K562 (cell line): Measurements from ENCODE around the gene TMEM222. TPM values are rescaled to one million over a fixed set of nuclear protein-coding genes. Genes with fewer than 3 reads are reported as not detected.

ENCODE experiments used
- BCOR ChIP-seq: fragments of 450-650 bp; IDR thresholded peaks from 2 replicates; pipeline ENCODE4 v1.6.1; 2016
- CBX1 ChIP-seq: sonication (generic); IDR thresholded peaks from 2 replicates; pipeline ENCODE4 v1.6.1; 2016; ENCODE audit warnings: antibody characterized with exemption, low read depth, mild to moderate bottlenecking
- CBX2 ChIP-seq: fragments of 200-600 bp; sonication (generic); IDR thresholded peaks from one replicate; pipeline ENCODE4 v1.6.1; 2012; ENCODE audit warnings: mild to moderate bottlenecking, low read length, inconsistent platforms; ENCODE audit not compliant: insufficient read depth, poor library complexity, severe bottlenecking
- GATAD2B ChIP-seq: fragments of 450-650 bp; IDR thresholded peaks from 2 replicates; pipeline ENCODE4 v1.6.1; 2017; ENCODE audit warnings: mild to moderate bottlenecking, borderline replicate concordance
- NCOA2 ChIP-seq, 2 experiments: fragments of 450-650 bp; IDR thresholded peaks; 2 replicates each; pipeline ENCODE4 v1.6.1; 2018; ENCODE audit warnings: mild to moderate bottlenecking in 2 of 2, moderate library complexity in 1 of 2; ENCODE audit not compliant: partially characterized antibody in 2 of 2
- PHF21A ChIP-seq: fragments of 450-650 bp; IDR thresholded peaks from 2 replicates; pipeline ENCODE4 v1.6.1; 2017; ENCODE audit warnings: low read depth, borderline replicate concordance
- RHOXF2B ChIP-seq: fragments of 250-450 bp; sonication (Bioruptor Pico); conservative IDR thresholded peaks from 2 replicates; pipeline ENCODE4 v1.5.1; 2021
- SIN3B ChIP-seq: fragments of 450-650 bp; IDR thresholded peaks from 2 replicates; pipeline ENCODE4 v1.6.1; 2017; ENCODE audit warnings: low read depth, mild to moderate bottlenecking, moderate library complexity
- ZEB2 ChIP-seq: fragments of 450-650 bp; IDR thresholded peaks from 2 replicates; pipeline ENCODE4 v1.6.1; 2016
- polyA plus RNA-seq, 8 experiments: library from polyadenylated mRNA; depleted of rRNA in 4 of 8; stranded (reverse) in 5 of 8; unstranded in 3 of 8; fragments of >200 nt; fragmentation: Nextera tagmentation in 2 of 8; fragmentation: Illumina TruSeq in 1 of 8; extraction: Ambion mirVana in 2 of 8; extraction: Trizol in 1 of 8; gene quantifications; 2 replicates each; pipeline versions ENCODE4 v1.2.1 to v1.2.3, GENCODE V29; 2011 to 2014; ENCODE audit warnings: inconsistent platforms in 1 of 8, missing spikeins in 1 of 8
- total RNA-seq, 7 experiments: library from RNA; depleted of rRNA in 6 of 7; stranded (reverse); fragments of >200 nt in 6 of 7; fragmentation: Illumina TruSeq in 2 of 7; extraction: Trizol in 2 of 7; gene quantifications; 2 replicates each; pipeline versions ENCODE4 v1.2.1 to v1.2.3, GENCODE V29; 2011 to 2021; ENCODE audit warnings: low replicate concordance in 1 of 7
- TF ChIP-seq, protein P1 (sequence below): IDR thresholded peaks from 2 replicates; pipeline ENCODE4 v1.6.1; 2012; ENCODE audit warnings: low read depth, low read length, improper control_type of control experiment, borderline replicate concordance
- TF ChIP-seq, protein P2 (sequence below): fragments of 450-650 bp; IDR thresholded peaks from 2 replicates; pipeline ENCODE4 v1.6.1; 2018; ENCODE audit not compliant: partially characterized antibody
- TF ChIP-seq, protein P3 (sequence below): sonication (generic); formaldehyde crosslinking; IDR thresholded peaks from 2 replicates; pipeline ENCODE4 v1.8.0; 2022; ENCODE audit warnings: mild to moderate bottlenecking, missing genetic modification reagents
- TF ChIP-seq, protein P4 (sequence below): sonication (generic); formaldehyde crosslinking; IDR thresholded peaks from 2 replicates; pipeline ENCODE4 v1.8.1; 2023; ENCODE audit warnings: mild to moderate bottlenecking, missing genetic modification reagents
- TF ChIP-seq, protein P5 (sequence below), 2 experiments: IDR thresholded peaks in 1 of 2; conservative IDR thresholded peaks in 1 of 2; 2 replicates each; pipeline ENCODE4 v1.6.1; 2016; ENCODE audit warnings: low read depth in 2 of 2, mild to moderate bottlenecking in 1 of 2, missing compliant biosample characterization in 1 of 2, missing genetic modification characterization in 1 of 2, moderate library complexity in 1 of 2

Gene TMEM222
- total and polyA plus RNA-seq, 9 of the 15 experiments (the other 6 are each of a cell fraction or from before 2014, with no cell fraction given): 6.9 to 48.0 (median 32.8) TPM

DNA sequence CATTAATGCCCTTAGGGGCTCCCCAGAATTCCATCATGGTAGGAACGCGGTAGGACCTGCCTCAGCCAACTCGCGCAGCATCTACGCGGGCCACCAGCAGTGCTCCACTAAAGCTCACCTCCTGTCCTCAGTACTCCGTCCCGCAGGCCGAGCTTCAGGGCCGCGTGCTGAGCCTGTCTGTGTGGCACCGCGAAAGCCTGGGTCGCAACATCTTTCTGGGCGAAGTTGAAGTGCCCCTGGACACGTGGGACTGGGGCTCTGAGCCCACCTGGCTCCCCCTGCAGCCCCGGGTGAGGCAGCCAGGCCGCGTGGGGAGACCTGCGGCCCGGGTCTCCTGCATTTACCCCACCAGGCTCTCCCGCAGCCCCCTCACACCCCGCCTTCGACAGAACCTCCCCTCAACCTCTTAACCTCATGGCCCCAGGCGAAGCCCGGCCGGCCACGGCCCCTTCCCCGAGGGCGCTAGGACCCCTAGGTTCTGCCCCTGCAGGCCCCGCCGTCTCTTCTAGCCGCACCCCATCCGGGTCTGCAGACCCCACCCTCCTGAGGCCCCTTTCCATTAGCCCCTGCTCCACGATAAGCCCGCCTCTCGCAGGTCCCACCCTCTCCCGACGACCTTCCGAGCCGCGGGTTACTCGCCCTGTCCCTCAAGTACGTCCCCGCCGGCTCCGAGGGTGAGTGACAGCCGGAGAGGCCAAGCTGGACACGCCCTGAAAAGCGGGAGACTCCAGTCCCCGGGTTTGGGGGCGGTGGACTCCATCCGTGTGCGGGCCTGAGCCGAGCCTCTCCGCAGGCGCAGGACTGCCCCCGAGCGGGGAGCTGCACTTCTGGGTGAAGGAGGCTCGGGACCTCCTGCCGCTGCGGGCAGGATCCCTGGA lies 28.9 kb downstream of the TMEM222 start (continued):
- TF ChIP-seq GATAD2B (no peak), CBX2 (no peak), RHOXF2B (no peak), CBX1 (no peak), BCOR (no peak), PHF21A (no peak), SIN3B (no peak), NCOA2 (IDR thresholded peaks at IDR 0.05; ENCODE audit: partially characterized antibody in 2 of 2) (no peak), ZEB2 (no peak)
- TF ChIP-seq, protein P1, sequence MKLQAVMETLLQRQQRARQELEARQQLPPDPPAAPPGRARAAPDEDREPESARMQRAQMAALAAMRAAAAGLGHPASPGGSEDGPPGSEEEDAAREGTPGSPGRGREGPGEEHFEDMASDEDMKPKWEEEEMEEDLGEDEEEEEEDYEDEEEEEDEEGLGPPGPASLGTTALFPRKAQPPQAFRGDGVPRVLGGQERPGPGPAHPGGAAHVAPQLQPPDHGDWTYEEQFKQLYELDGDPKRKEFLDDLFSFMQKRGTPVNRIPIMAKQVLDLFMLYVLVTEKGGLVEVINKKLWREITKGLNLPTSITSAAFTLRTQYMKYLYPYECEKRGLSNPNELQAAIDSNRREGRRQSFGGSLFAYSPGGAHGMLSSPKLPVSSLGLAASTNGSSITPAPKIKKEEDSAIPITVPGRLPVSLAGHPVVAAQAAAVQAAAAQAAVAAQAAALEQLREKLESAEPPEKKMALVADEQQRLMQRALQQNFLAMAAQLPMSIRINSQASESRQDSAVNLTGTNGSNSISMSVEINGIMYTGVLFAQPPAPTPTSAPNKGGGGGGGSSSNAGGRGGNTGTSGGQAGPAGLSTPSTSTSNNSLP: no peak
- TF ChIP-seq, protein P2, sequence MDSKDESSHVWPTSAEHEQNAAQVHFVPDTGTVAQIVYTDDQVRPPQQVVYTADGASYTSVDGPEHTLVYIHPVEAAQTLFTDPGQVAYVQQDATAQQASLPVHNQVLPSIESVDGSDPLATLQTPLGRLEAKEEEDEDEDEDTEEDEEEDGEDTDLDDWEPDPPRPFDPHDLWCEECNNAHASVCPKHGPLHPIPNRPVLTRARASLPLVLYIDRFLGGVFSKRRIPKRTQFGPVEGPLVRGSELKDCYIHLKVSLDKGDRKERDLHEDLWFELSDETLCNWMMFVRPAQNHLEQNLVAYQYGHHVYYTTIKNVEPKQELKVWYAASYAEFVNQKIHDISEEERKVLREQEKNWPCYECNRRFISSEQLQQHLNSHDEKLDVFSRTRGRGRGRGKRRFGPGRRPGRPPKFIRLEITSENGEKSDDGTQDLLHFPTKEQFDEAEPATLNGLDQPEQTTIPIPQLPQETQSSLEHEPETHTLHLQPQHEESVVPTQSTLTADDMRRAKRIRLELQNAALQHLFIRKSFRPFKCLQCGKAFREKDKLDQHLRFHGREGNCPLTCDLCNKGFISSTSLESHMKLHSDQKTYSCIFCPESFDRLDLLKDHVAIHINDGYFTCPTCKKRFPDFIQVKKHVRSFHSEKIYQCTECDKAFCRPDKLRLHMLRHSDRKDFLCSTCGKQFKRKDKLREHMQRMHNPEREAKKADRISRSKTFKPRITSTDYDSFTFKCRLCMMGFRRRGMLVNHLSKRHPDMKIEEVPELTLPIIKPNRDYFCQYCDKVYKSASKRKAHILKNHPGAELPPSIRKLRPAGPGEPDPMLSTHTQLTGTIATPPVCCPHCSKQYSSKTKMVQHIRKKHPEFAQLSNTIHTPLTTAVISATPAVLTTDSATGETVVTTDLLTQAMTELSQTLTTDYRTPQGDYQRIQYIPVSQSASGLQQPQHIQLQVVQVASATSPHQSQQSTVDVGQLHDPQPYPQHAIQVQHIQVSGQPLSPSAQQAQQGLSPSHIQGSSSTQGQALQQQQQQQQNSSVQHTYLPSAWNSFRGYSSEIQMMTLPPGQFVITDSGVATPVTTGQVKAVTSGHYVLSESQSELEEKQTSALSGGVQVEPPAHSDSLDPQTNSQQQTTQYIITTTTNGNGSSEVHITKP: peak; percentile 91
- TF ChIP-seq, protein P3, sequence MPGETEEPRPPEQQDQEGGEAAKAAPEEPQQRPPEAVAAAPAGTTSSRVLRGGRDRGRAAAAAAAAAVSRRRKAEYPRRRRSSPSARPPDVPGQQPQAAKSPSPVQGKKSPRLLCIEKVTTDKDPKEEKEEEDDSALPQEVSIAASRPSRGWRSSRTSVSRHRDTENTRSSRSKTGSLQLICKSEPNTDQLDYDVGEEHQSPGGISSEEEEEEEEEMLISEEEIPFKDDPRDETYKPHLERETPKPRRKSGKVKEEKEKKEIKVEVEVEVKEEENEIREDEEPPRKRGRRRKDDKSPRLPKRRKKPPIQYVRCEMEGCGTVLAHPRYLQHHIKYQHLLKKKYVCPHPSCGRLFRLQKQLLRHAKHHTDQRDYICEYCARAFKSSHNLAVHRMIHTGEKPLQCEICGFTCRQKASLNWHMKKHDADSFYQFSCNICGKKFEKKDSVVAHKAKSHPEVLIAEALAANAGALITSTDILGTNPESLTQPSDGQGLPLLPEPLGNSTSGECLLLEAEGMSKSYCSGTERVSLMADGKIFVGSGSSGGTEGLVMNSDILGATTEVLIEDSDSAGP (CRISPR knock-in tag): no peak
- TF ChIP-seq, protein P4, sequence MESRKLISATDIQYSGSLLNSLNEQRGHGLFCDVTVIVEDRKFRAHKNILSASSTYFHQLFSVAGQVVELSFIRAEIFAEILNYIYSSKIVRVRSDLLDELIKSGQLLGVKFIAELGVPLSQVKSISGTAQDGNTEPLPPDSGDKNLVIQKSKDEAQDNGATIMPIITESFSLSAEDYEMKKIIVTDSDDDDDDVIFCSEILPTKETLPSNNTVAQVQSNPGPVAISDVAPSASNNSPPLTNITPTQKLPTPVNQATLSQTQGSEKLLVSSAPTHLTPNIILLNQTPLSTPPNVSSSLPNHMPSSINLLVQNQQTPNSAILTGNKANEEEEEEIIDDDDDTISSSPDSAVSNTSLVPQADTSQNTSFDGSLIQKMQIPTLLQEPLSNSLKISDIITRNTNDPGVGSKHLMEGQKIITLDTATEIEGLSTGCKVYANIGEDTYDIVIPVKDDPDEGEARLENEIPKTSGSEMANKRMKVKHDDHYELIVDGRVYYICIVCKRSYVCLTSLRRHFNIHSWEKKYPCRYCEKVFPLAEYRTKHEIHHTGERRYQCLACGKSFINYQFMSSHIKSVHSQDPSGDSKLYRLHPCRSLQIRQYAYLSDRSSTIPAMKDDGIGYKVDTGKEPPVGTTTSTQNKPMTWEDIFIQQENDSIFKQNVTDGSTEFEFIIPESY: peak; percentile 97
- TF ChIP-seq, protein P5, sequence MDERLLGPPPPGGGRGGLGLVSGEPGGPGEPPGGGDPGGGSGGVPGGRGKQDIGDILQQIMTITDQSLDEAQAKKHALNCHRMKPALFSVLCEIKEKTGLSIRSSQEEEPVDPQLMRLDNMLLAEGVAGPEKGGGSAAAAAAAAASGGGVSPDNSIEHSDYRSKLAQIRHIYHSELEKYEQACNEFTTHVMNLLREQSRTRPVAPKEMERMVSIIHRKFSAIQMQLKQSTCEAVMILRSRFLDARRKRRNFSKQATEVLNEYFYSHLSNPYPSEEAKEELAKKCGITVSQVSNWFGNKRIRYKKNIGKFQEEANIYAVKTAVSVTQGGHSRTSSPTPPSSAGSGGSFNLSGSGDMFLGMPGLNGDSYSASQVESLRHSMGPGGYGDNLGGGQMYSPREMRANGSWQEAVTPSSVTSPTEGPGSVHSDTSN (CRISPR knock-in tag; IDR thresholded peaks at IDR 0.05; ENCODE audit: low read depth): peak; percentile 93
- TF ChIP-seq, protein P5 (tag; conservative IDR thresholded peaks at IDR 0.05; ENCODE audit: low read depth): peak; percentile 95
